Stimulated activated naive CD8-positive, alpha-beta T cell treated with anti-CD3 and anti-CD28 coated beads, Interleukin-15, amount 100 ng/mL, for 72 hours (primary cell): Measurements from ENCODE around the gene NIPAL3.

Source experiments
- ATAC-seq: fragments of 150-1000 bp; cut with Tn5 transposase; 2 replicates; pipeline ENCODE4 v1.10.0; 2021; ENCODE audit warnings: mild to moderate bottlenecking, moderate library complexity
- DNase-seq, 2 donors: peaks; one replicate each; pipeline ENCODE4 v3.0.0; 2021 to 2022
- H3K27ac Mint-ChIP-seq, 2 donors: one replicate each; pipeline ENCODE4 v1.8.0; 2022; ENCODE audit warnings: mild to moderate bottlenecking in 2 of 2, mixed read lengths in 2 of 2, moderate library complexity in 2 of 2
- H3K27me3 Mint-ChIP-seq: one replicate; pipeline ENCODE4 v1.8.0; 2022; ENCODE audit warnings: mixed read lengths
- H3K4me1 Mint-ChIP-seq: one replicate; pipeline ENCODE4 v1.8.0; 2022; ENCODE audit warnings: mild to moderate bottlenecking, mixed read lengths
- H3K4me3 Mint-ChIP-seq, 2 donors: one replicate each; pipeline ENCODE4 v1.8.0; 2022; ENCODE audit warnings: mild to moderate bottlenecking in 2 of 2, mixed read lengths in 2 of 2, moderate library complexity in 1 of 2
- H3K9me3 Mint-ChIP-seq, 2 donors: one replicate each; pipeline ENCODE4 v1.8.0; 2022; ENCODE audit warnings: mixed read lengths in 2 of 2

NIPAL3 gene

DNA sequence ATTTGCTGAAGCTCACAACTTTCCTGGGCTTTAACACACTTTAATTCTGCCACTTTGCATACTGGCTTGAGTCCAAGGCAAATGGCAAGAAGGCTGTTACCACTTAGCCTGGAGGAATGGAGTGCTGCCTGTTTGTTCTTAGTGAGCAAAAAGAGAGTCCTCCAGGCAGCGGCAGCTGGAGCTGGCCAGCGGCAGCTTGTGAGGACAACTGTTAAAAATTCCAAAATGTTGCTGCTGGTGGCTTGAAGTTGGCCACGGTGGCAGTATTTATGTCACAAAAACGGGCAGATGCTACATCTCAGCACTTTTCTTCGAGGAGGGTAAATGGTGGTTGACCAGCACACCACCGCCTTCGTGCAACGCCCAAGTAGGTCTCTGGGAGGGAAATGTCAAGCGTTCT, 29.4 kb upstream of the NIPAL3 start:
- no peak for DNase-seq
- H3K9me3 Mint-ChIP-seq, result no peaks in the 10 kb centered on the region
- H3K27ac Mint-ChIP-seq, result peak overlapping the region in 1 of 2 donors; percentile 21
- peaks cover 46% of the 10 kb centered on the region for H3K4me1 Mint-ChIP-seq
- no peak for ATAC-seq
- no peaks in the 10 kb centered on the region for H3K27me3 Mint-ChIP-seq
- no peak overlapping the region for H3K4me3 Mint-ChIP-seq

DNA sequence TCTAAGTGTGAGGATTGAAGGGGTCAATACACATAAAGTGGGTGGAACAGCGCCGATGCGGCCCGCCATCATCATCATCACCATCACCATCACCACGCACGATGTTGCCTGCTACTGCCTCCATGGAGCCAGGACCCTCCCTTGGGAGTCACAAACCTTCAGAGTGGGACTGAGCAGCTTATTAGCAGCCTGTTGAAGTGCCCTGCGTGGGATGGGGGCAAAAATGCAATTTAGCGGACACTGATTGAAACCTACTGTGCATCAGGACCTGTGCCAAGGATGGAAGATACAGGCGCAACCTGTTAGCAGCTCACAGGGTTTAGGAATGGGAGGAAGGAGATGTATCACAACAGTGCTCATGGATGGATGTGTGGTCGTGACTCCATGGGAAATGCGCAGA, 28.7 kb upstream of the NIPAL3 start:
- H3K27me3 Mint-ChIP-seq, result no peaks in the 10 kb centered on the region
- DNase-seq, result no peak
- ATAC-seq, result no peak
- peaks cover 53% of the 10 kb centered on the region for H3K4me1 Mint-ChIP-seq
- H3K4me3 Mint-ChIP-seq, result no peak overlapping the region
- H3K27ac Mint-ChIP-seq, result no peak overlapping the region
- no peaks in the 10 kb centered on the region for H3K9me3 Mint-ChIP-seq

DNA sequence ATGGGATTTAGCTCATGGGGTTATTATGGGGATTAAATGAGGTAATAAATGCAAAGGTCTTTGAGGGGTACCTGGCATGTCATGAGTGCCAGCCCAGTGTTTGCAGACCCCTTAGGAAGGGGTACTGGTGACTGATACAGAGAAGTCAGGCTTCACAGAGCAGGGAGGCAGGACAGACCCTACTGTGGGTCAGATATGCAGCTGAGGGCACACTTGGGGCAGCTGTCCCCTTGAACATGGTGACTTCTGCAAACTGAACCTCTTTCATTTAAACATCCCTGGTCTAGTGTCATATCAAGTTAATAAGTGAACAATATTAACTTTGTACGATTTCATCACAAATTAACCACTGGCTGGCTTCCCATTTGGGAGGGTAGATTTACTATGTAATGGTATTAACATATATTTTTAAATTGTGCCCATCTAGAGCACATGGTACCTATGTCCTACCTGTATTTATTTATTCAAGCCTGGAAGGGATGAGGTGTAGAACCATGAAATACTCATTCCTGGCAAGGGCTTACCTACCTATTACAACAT, 27.9 kb upstream of the NIPAL3 start:
- ATAC-seq, result no peak
- DNase-seq, result no peak
- no peaks in the 10 kb centered on the region for H3K9me3 Mint-ChIP-seq
- no peaks in the 10 kb centered on the region for H3K27me3 Mint-ChIP-seq
- no peak overlapping the region for H3K4me3 Mint-ChIP-seq
- peaks cover 61% of the 10 kb centered on the region for H3K4me1 Mint-ChIP-seq
- H3K27ac Mint-ChIP-seq, result no peak overlapping the region

DNA sequence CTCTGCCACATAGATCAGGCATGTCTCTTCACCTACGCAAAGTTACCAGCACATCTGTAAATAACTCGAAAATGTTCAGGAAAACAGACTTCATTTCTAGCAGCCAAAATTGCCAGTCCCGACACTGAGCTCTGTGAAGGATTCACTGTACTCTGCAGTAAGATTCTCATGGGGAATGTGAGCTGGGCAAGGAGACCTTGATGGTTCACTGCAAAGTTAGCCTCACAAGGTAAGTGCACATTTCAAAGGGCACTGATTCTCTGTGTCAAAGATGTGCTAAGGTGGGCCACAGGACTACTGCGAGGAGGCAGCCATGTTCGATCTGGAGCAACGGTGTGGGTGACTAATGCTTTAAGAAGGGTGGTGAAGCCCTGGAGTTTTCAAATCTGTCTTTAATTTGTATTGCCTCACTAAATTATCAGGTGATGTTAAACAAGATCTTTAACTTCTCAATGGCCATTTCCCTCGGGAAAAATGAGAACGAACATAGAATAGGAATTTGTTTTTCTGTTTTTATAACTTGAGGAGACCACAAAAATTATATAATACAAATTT, 27.2 kb upstream of the NIPAL3 start:
- no peak overlapping the region for H3K27ac Mint-ChIP-seq
- no peaks in the 10 kb centered on the region for H3K27me3 Mint-ChIP-seq

DNA sequence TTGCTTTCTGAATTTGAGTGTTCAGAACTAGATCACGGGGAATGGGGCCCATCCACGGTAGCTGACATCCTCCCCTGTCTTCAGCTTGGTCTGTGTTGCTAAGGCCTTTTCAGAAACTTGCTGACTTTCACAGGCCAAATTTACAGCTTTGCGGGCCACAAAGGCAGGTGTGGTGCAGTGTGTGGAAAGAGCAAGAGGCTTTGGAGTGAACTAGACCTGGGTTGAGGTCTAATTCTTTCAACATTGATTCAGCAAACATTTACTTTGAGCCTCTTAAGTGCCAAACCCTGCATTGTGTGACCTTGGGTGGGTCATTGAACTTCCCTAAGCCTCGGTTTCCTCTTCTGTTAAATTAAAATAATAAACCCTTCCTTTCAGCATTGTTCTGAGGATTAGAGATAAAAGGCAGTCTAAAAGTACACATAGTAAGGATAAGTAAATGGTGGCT, 26.3 kb upstream of the NIPAL3 start:
- H3K4me1 Mint-ChIP-seq, result peaks cover 71% of the 10 kb centered on the region
- DNase-seq, result no peak
- no peak for ATAC-seq
- no peaks in the 10 kb centered on the region for H3K9me3 Mint-ChIP-seq
- H3K27ac Mint-ChIP-seq, result no peak overlapping the region
- no peak overlapping the region for H3K4me3 Mint-ChIP-seq
- no peaks in the 10 kb centered on the region for H3K27me3 Mint-ChIP-seq

More for the DNA sequence above, 27.2 kb upstream of the NIPAL3 start:
- ATAC-seq (no peak), DNase-seq (no peak)
- H3K4me3 Mint-ChIP-seq, result no peak overlapping the region
- peaks cover 68% of the 10 kb centered on the region for H3K4me1 Mint-ChIP-seq
- no peaks in the 10 kb centered on the region for H3K9me3 Mint-ChIP-seq

DNA sequence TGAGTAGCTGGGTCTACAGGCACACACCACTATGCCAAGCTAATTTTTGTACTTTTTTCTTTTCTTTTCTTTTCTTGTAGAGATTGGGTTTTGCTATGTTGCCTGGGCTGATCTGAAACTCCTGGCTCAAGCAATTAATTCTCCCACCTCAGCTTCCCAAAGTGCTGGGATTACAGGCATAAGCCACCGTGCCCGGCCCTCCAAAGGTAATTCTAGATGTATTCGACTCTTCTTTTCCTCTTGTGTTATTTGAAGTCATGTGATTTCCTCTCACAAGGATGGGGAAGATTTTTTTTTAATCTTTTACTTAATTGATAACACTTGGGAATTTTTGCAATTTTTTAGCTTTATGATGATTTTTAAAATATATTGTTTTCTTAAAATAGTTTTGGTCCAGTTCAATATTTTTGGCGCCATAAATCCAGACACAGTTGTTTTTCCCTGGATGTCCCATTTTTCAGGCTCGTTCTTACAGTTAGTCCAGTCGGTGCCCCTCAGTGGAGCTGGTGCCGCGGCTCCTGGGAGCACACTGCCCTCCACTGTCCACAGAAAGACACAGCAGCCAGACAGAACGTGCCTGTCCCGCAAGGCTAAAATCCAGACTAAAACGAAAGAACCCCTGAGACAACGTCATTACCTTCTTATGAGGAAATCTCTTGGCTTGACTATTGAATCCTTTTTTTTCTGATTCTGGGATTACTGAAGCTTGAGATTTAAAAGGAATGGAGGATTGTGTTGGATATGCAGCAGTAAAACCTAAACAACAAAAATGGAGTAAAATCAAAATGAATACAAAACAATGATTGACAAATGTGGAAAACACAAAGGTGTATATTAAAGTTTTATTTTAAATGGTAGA, 24.4 kb upstream of the NIPAL3 start:
- peak; percentile 67 to 76 for DNase-seq
- Mint-ChIP-seq H3K4me1 (peaks cover 60% of the 10 kb centered on the region), H3K27me3 (no peaks in the 10 kb centered on the region), H3K27ac (peak overlapping the region; percentile 93 to 98), H3K9me3 (no peaks in the 10 kb centered on the region), H3K4me3 (peak overlapping the region; percentile 83 to 86)
- peak; percentile 72 for ATAC-seq

DNA sequence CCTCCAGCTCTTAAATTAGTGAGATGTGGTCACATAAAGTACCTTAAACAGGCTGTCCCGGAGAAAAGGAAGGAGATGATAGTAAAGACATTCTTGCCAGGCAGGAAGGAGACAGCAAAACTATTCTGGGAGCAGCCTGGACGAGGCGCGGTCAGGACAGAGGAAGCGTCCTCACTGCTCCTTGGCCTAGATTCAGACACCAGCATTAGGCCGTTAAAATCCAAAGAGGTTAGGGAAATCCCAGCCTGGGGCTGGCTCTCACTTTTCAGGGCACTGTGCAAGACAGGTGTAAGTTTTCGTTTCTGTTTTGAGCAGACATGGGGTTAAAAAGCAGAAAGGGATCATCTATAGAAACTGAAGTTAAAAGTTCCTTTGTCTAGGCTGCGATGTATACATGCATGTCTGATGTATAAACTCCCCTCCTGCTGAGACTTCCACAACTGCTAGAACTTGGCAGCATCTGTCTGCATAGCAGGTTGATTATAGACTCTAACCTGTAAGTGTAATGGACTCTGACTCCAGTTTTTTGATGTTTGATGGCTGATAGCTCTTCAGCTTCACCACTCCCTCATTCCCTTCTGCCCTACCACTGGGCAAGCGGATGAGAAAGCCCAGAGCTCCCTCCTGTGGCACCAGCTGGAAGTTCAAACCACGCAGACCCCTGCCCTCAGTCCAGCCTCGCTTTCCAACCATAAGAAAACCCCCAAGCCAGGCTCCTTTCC, 23.6 kb upstream of the NIPAL3 start:
- no peaks in the 10 kb centered on the region for H3K27me3 Mint-ChIP-seq
- ATAC-seq (peak; percentile 93), DNase-seq (peak; percentile 68 to 80)
- no peaks in the 10 kb centered on the region for H3K9me3 Mint-ChIP-seq
- peak overlapping the region; percentile 83 to 86 for H3K4me3 Mint-ChIP-seq
- H3K4me1 Mint-ChIP-seq, result peaks cover 53% of the 10 kb centered on the region
- H3K27ac Mint-ChIP-seq, result peak overlapping the region; percentile 93 to 98

DNA sequence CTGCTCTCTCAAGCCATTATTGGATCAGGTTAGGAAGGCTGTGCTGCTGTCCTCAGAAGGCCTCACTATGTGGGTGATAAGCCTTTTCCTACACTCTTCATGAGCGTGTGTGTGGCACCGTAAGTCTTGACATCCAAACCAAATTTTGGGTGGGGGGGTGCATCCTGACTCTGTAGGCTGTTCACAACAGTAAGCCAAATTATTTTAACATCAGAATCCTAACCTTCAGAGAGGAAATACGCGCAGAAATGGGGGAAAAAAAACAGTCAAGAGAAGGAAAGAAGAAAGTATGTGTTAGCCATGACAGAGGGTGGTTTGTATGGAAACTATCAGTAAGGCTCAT, 23.0 kb upstream of the NIPAL3 start:
- Mint-ChIP-seq H3K27me3 (no peaks in the 10 kb centered on the region), H3K9me3 (no peaks in the 10 kb centered on the region), H3K27ac (peak overlapping the region; percentile 93 to 98), H3K4me1 (peaks cover 53% of the 10 kb centered on the region), H3K4me3 (peak overlapping the region; percentile 83 to 86)
- no peak for DNase-seq
- no peak for ATAC-seq

DNA sequence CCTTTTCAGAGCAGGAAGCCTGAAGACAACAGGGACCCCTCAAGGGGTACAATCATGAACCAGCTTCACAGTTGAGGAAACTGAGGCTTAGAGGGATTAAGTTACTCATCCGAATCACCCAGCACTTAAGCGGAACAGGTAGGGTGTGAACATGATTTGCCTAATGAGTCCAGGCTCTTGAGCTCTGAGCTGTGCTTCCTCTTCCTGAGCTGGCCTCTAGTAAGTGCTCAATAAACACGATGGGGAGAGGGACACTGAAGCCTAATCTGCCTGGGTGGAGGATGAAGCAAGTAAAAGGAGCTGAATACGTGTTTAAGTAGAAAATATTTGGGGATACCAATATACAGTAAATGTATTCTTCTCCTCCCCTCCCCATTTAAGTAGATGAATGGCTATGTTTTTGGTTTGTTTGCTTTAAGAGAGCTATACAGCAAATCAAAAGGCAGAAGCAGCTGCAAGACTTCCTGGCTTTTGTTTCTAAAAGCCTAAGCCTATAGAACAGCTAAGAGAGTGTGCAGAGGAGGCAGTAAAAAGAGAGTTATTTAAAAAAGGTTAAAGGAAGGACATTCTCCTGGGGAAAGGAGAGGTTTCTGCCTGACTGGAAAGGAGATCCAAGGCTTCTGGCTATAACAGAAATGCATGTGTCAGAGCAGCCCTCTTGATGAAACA, 22.5 kb upstream of the NIPAL3 start:
- H3K4me3 Mint-ChIP-seq, result peak overlapping the region in 1 of 2 donors; percentile 86
- H3K9me3 Mint-ChIP-seq, result no peaks in the 10 kb centered on the region
- no peak for DNase-seq
- no peak for ATAC-seq
- peaks cover 53% of the 10 kb centered on the region for H3K4me1 Mint-ChIP-seq
- H3K27me3 Mint-ChIP-seq, result no peaks in the 10 kb centered on the region
- H3K27ac Mint-ChIP-seq, result peak overlapping the region; percentile 93 to 98

DNA sequence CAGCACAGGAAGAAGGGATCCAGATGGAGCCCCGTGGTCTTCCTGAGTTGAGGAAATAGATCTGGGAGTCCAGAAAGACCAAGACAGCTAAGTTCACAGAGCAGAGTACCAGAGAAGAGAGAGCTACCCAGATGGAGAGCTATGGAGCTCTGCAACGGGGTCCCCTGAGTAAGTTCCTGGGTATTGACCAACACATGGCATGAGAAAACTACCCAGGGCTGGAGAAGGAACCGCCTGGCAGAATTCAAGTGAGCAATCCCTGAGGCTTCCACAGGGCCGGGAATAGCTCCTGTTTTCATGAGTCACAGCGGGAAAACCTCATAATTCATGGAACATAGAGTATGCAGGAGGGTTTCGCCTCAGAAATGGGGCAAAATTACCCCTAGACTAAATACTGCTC, 21.7 kb upstream of the NIPAL3 start:
- no peaks in the 10 kb centered on the region for H3K9me3 Mint-ChIP-seq
- DNase-seq (no peak), ATAC-seq (no peak)
- no peak overlapping the region for H3K27ac Mint-ChIP-seq
- H3K4me3 Mint-ChIP-seq, result no peak overlapping the region
- no peaks in the 10 kb centered on the region for H3K27me3 Mint-ChIP-seq
- peaks cover 53% of the 10 kb centered on the region for H3K4me1 Mint-ChIP-seq

DNA sequence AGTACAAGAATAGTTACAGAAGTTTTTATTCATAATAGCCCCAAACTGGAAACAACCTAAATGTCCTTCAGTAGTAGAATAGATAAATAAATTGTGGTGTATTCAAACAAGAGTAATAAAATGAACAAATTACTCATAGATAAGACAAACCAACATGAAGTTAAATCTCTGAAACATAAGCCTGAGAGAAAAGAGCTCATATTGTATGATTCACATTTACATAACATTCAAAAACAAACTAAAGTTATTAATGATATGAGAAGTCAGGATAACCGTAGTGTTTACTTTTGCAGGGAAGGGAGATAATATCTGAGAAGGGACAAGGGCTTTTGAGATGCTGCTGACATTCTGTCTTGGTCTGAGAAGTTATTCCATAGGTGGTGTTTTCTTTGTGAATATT, 15.5 kb upstream of the NIPAL3 start:
- H3K4me3 Mint-ChIP-seq, result no peak overlapping the region
- no peak for ATAC-seq
- no peaks in the 10 kb centered on the region for H3K9me3 Mint-ChIP-seq
- DNase-seq, result no peak
- H3K27me3 Mint-ChIP-seq, result no peaks in the 10 kb centered on the region
- H3K4me1 Mint-ChIP-seq, result peaks cover 11% of the 10 kb centered on the region
- no peak overlapping the region for H3K27ac Mint-ChIP-seq

DNA sequence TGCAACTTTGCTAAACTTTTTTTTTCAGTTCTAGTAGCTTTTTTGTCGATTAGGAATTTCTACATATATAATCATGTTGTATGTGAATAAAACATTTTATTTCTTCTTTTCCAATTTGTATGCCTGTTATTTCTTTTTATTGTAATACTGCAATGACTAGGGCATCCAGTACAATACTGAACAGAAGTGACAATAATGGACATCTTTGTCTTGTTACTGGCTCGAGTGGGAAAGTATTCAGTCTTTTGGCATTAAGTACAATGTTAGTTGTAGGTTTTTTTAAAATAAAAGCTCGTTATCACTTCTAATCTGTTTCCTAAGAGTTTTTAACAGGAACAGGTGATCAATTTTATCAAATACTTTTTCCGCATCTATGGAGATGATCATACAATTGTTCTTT, 11.8 kb upstream of the NIPAL3 start:
- no peaks in the 10 kb centered on the region for H3K9me3 Mint-ChIP-seq
- peaks cover 11% of the 10 kb centered on the region for H3K4me1 Mint-ChIP-seq
- no peaks in the 10 kb centered on the region for H3K27me3 Mint-ChIP-seq
- DNase-seq (no peak), ATAC-seq (no peak)
- no peak overlapping the region for H3K27ac Mint-ChIP-seq
- H3K4me3 Mint-ChIP-seq, result no peak overlapping the region

DNA sequence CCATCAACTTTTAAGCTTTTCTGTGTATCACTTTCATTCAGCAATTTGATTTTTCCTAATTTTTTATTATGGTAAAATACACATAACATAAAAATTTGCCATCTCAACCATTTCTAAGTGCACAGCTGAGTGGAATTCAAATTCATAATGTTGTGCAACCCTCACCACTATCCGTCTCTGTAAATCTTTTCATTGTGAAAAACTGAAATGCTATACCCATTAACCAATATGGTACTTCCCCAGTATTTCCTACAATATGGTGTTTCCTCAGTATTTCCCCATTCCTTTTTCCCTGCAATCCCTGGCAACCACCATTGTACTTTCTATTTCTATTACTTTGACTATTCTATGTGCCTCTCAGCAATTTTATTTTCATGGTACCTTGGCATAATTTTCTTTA, 8.8 kb upstream of the NIPAL3 start:
- Mint-ChIP-seq H3K9me3 (no peaks in the 10 kb centered on the region), H3K27ac (no peak overlapping the region), H3K4me1 (peaks cover 9% of the 10 kb centered on the region), H3K4me3 (no peak overlapping the region), H3K27me3 (no peaks in the 10 kb centered on the region)
- ATAC-seq (no peak), DNase-seq (no peak)

DNA sequence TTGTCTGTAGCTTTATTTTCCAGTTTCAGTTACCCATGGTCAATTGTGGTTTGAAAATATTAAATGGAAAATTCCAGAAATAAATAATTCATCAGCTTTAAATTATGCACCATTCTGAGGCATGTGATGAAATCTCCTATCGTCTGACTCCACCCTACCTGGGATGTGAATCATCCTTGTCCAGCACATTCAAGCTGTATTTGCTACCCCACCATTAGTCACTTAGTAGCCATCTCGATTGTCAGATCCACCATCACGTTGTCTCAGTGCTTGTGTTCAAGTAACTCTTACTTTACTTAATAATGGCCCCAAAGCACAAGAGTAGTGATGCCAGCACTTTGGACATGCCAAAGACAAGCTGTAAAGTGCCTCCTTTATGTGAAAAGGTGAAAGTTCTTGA, 6.1 kb upstream of the NIPAL3 start:
- no peaks in the 10 kb centered on the region for H3K9me3 Mint-ChIP-seq
- H3K4me3 Mint-ChIP-seq, result no peak overlapping the region
- no peak for ATAC-seq
- DNase-seq, result no peak
- no peaks in the 10 kb centered on the region for H3K27me3 Mint-ChIP-seq
- H3K4me1 Mint-ChIP-seq, result peaks cover 29% of the 10 kb centered on the region
- no peak overlapping the region for H3K27ac Mint-ChIP-seq

DNA sequence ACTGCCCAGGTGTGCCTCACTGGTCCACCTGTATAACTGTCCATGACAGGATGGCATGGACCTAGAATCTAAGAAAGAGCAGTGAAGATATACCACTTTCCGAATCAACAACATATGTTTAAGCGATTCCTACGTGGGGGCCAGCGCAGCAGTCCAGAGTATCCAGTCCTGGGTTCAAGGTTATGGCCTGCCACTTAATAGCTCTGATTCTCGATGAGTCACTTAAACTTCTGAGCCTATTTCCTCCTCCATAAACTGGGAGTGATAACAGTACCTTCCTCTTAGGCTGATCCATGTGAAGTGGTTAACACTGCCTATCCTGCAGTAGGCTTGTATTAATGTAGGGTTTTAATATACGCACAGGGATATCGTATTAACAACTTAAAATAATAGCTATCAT, 4.9 kb upstream of the NIPAL3 start:
- no peak for DNase-seq
- no peak overlapping the region for H3K27ac Mint-ChIP-seq
- no peaks in the 10 kb centered on the region for H3K9me3 Mint-ChIP-seq
- no peak for ATAC-seq
- H3K4me1 Mint-ChIP-seq, result peaks cover 38% of the 10 kb centered on the region
- H3K27me3 Mint-ChIP-seq, result no peaks in the 10 kb centered on the region
- no peak overlapping the region for H3K4me3 Mint-ChIP-seq
